Stimulated activated CD4-positive, alpha-beta T cell treated with anti-CD3 and anti-CD28 coated beads, Interleukin-1b, Interleukin-23, amount 100 ng/mL, for 48 hours (primary cell): ENCODE results near the gene TBC1D4.
A peak's percentile ranks its signal among the peaks of the same experiment; 100 is the strongest.

Source experiments
- DNase-seq: peaks from one replicate; pipeline ENCODE4 v3.0.0-alpha.2; 2020

TBC1D4 gene

DNA sequence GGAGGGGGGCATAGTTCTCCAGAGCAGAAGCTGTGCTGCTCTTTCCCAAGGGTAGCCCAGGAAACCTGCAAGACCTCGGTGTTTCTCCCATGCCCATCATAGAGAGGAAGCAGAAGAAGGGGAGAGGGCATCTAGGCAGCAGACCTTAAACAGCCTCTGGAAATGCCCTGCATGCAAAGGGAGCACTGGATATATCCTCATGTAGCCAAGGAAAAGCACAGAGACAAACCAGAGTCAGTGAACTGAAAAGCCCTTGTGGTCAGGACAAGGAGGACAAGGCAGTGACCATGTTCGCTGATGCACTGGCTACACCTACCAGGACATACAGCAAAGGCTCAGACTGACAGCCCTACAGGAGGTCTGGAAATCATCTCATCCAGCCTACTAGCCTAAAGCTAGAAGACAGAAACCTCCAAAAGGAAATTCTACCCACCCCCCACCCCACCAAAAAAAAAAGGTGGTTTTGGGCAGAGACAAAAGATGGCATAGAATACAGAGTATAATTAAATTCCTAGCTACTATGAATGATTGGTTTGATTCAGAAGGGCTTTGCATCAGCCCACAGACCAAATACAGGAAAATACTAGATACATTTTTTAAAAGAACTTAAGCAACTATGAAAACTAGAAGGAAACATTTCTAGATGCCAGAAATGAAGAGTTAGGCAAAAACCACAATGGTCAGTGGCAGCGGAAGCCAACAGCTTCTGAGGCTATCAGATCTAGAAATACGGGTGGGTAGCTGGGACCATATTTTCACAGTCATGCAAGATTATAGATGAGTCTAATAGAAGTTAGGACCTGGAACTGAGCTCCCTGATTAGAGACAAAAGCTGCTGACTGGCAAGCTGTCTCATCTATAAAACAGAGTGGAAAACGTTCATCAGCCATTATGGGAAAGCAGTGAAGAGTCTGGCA lies 4.4 kb upstream of the TBC1D4 start:
- no peak for DNase-seq

GRCh38 chr13:75485286-75486062 lies 3.5 kb upstream of the TBC1D4 start:
- no peak for DNase-seq

GRCh38 chr13:75482820-75483079 lies 781 bp upstream of the TBC1D4 start:
- DNase-seq = no peak

DNA sequence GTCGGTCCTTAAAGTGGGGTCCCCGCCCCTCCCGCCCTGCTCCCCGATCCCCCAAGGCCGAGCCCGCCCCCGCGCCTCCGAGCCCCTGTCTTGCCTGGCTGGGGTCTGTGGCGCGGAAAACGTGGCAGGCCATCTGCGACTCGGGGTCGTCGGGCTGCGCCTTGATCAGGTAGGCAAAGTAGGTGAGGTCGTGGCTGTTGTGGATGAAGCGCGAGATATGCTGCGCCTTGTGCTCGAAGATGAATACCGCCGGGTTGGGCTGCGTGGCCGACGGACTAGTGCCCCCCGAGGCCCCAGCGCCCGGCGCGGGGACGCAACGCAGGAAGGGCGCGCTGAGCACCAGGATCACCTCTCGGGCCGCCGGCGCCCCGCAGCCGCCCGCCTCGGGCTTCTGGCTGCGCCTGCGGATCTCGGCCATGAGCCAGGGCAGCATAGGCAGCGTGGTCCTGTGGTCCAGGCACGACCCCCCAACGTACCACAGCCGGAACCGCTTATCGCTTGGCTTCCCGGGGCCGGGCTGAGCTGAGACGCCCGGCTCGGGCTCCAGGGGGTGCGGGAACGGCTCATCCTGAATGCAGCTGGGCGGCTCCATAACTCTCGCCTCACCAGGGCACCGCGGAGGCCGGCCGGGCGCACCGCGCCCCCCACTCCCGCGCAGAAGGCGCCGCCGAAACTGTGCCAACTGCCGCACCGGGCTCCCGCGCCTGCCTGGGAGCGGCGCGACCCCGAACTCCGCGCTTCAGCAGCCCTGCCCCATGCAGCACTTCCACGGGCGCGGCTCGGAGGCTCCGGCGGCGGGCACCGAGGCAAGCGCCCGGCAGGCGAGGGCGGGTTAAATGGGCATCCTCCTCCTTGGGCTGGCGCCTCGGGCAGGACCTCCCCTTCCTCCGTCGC lies 546 bp downstream of the TBC1D4 start:
- DNase-seq = peak; percentile 13

GRCh38 chr13:75480671-75481175 lies 1.2 kb downstream of the TBC1D4 start:
- peak; percentile 24 for DNase-seq

GRCh38 chr13:75479102-75479740 lies 2.7 kb downstream of the TBC1D4 start:
- DNase-seq = no peak

DNA sequence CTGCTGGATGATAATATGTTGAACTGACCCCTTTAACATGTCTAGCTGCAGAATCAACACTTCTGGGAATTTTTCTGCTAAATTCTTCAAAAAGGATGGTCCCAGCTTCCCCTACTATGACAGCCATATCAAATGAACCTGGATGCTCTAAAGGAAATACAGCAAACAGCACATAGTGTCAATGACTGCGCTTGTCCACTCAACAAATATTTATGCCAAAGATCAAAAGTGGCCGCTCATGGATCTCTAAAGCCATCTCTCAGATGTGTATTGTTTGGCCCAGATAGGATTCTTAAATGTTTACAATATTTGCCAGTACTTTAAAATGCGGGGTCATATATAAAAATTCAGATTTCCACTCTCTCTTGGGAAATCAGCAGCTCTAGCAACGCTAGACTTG lies 3.3 kb downstream of the TBC1D4 start:
- no peak for DNase-seq

DNA sequence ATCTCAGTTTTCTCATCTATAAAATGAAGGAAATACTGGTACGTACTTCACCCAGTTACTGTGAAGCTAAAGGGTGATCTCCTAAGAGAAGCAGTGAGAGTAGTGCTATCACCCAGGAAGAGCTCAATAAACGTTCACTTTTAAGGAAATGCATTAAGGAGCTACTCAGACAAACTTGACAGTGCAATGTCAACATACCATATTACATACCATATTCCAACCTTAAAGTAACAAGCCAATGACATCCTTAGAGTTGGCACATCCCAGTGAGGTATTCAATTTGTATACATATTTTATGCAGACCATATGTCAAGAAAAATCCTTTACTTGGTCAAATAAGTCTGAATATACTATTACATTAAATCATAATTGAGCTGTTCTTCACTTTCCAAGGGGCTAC lies 7.0 kb downstream of the TBC1D4 start:
- no peak for DNase-seq

GRCh38 chr13:75473468-75473867 lies 8.5 kb downstream of the TBC1D4 start:
- DNase-seq = no peak

GRCh38 chr13:75470676-75471075 lies 11.3 kb downstream of the TBC1D4 start:
- DNase-seq = no peak

DNA sequence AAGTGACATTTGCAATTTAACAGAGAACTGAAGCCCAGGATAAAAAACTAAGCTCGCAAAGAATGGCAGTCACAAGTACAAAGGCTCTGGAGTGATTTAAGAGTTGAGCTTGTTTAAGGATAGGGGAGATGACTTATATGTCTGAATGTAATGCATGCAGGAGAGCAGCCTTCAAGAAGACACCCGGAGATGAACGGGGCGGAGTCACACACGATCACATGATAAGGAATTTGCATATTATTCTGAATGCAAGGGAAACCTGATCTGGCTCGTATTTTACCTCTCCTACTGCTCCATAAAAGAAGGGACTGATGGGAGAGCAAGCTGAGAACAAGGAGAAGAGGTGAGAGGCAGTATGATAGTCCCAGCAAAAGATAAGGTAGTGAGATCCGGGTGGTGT lies 12.9 kb downstream of the TBC1D4 start:
- DNase-seq = no peak

DNA sequence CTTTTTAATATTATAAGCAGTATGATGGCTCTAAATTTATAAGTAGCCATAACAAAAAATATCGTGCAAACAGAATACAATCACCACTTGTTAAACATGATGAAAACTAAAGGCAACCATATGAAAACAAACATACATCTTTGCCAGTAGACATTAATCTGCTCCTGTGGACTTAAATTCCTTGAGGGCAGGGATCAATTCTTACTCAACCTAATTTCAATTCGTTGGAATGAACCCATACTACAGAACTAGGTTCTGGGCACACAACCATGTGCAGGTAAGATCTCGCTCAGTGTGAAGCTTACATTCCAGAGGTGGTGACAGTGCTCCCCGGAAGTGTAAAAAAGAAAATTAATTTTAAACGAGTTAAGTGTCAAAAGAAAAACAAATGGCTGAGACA lies 13.4 kb downstream of the TBC1D4 start:
- no peak for DNase-seq

DNA sequence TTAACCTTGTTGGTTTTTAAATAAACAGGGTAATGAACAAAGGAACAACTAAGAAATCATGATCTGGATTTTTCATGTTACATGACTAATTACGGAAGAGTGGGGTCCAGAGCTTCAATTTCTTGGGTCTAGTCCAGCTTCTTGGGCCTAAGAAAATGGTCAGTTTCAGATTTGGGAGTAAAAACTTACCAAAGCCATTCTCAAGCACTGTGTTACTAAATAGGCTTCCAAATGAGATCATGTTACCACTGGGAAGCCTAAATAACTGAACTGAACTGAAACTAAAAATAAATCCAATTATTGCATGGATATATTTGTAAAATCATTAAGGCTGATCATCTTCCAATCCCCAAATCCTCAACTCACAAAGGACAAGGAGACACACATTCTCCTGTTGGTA lies 13.9 kb downstream of the TBC1D4 start:
- no peak for DNase-seq

DNA sequence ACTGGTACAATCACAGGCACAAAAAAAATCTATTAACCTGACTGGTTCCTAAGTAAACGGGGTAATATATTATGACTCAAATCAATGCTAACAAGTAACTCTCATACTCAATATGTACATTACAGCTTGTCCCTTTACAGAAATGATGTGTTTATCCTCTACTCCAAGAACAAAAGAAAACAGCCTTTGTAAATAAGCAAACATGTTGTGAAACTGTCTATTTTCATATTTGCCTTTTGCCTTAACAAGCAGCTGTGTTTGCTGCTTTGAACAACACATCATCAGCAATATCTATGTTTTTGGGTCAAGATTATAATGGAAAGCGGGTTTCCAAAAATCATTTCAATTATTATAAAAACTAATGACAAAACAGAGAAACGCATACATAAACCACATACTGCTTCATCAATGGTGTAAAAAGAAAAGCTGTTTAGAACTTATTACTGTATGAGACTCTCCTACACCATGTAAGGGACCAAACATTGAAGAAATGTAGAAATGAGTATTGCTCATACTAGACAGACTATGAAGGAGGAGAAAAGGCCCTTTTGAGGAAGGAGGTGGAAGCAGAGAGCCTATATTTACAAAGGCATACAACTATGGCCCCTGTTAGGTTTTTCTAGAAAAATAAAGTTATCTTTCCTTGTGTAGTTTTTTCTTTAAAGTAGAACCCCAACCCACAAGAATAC lies 14.8 kb downstream of the TBC1D4 start:
- DNase-seq = no peak

DNA sequence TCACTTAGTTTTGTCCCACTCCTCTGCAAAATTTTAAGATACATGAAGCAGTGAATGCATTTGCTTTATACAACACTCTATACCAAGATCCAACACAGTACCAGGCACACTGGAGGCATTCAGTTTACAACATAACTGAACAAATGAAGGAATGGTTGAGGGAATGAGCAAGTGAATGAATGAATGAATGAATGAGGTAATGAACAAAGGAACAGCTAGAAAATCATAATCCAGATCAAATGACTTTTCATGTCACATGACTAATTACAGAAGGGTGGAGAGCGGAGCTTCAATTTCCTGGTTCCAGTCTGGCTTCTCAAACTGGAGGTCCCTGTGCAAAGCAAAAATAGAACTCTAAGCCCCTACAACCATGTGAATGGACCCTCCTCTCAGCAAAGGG lies 16.7 kb downstream of the TBC1D4 start:
- no peak for DNase-seq

DNA sequence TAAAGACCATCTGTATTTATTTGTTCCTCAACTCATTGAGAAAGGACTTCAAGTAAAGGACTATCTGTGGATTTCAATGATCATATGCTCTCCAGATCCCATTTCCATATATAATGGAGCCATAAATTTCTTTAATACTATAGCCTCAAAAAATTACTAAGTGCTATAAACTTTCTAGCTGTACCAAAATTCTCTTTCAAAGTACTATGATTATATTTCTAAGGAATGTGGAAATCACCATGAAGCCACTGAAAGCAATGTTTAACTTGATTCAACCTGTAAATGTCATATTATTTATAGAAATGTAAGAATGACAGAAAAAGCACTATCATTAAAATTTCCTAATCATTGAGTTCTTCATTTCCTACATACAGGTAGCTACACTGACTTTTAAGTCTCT lies 20.7 kb downstream of the TBC1D4 start:
- no peak for DNase-seq

DNA sequence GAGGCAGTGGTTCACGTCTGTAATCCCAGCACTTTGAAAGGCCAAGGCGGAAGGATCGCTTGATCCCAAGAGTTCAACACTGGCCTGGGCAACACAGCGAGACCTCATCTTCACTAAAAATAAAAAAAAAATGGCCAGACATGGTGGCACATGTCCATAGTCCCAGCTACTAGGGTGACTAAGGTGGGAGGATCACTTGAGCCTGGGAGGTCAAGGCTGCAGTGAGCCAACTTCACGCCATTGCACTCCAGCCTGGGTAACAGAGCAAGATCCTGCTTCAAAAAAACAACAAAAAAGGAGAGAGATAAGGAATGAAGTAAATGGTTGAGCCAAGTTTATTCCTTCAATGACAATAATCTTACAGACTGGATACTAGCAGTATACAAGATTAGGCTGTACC lies 21.3 kb downstream of the TBC1D4 start:
- DNase-seq = no peak

GRCh38 chr13:75458696-75459422 lies 23.1 kb downstream of the TBC1D4 start:
- DNase-seq = no peak

DNA sequence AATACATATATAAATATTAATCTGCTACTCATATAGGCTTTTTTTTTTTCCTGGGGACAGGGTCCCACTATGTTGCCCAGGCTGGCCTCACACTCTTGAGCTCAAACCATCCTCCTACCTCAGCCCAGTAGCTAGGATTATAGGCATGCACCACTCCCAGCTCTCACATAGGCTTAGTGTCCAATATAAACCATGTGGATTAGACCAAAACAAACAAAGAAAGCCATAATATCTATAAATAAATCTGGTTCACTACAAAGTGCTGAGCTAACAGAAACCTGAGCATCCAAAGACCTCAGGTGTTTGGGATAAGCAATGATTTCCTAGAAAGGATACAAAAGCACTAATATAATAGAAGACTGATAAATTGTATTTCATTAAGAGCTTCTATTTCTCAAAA lies 26.0 kb downstream of the TBC1D4 start:
- DNase-seq = no peak

DNA sequence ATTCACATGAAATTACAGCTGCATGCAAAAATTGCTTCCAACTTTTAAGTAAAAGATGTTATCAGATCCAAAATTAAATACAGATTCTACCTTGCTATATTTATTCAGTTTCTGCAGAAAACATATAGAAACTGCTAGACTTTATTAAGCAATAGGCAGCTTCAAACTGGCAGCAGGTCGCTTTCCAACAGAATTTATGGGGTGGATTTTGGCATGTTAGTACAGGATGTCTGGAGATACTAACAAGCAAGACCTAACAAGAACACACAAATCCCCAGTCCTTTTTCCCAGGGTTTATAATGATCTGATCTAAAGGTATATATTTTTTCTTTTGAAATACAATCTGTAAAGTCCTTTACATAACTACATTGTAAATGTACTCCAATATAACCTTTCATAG lies 27.5 kb downstream of the TBC1D4 start:
- DNase-seq = no peak

DNA sequence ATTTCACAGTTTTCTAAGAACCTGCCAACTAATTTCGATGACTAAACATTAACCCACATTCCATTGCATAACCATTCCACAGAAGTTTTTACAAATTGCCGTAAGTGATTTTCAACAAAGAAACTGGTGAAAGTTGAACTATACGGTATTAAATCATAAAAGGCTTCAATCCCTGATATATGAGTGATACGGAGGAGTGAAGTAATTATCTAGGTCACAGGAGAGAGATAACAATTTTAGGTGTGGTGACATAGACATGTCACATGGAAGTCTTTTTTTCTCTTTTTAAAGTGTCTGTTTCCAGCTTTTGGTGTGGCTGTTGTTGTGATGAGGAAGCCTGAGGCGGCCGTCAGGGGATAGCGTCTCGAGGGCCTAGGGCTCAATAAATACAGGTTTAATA lies 29.4 kb downstream of the TBC1D4 start:
- DNase-seq = no peak
